ENCODE results near the gene LPP. TPM values are rescaled to one million over a fixed set of nuclear protein-coding genes. Genes with fewer than 3 reads are reported as not detected.

LPP gene
- total RNA-seq, 6 experiments from 2014 or later = 84.1 to 121 (median 102) TPM

DNA sequence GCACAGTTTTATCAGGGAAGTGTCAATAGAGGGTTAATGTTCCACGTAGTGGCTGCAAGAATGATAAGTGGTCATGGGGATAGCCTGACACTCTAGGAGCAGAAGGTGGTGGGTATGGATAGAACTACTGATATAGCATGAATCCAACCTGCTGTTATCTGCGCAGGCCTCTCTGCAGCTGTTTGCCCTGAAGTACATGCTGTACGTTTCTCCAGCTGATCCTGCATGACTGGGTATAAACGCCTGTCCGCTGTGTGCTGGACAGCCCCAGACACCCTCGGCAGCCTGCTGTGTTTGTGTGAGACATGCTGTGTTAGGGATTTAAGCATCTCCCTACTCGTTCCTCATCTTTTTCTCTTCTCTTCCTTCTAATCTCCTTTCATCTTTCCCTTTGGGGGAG lies 87.1 kb downstream of the LPP start:
- Mint-ChIP-seq H3K27ac (no peak overlapping the region), H3K36me3 (ENCODE audit: low read depth) (peaks cover 31% of the 10 kb centered on the region), H3K4me1 (ENCODE audit: low read depth) (peaks cover 83% of the 10 kb centered on the region), H3K9me3 (no peaks in the 10 kb centered on the region), H3K4me3 (no peak overlapping the region), H3K27me3 (ENCODE audit: insufficient read depth) (peaks cover 2% of the 10 kb centered on the region; the same call in 1 of the 2 replicates)
- DNase-seq = peak; percentile 22
- TF ChIP-seq, protein P1, sequence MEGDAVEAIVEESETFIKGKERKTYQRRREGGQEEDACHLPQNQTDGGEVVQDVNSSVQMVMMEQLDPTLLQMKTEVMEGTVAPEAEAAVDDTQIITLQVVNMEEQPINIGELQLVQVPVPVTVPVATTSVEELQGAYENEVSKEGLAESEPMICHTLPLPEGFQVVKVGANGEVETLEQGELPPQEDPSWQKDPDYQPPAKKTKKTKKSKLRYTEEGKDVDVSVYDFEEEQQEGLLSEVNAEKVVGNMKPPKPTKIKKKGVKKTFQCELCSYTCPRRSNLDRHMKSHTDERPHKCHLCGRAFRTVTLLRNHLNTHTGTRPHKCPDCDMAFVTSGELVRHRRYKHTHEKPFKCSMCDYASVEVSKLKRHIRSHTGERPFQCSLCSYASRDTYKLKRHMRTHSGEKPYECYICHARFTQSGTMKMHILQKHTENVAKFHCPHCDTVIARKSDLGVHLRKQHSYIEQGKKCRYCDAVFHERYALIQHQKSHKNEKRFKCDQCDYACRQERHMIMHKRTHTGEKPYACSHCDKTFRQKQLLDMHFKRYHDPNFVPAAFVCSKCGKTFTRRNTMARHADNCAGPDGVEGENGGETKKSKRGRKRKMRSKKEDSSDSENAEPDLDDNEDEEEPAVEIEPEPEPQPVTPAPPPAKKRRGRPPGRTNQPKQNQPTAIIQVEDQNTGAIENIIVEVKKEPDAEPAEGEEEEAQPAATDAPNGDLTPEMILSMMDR (IDR thresholded peaks at IDR 0.05) = no peak

DNA sequence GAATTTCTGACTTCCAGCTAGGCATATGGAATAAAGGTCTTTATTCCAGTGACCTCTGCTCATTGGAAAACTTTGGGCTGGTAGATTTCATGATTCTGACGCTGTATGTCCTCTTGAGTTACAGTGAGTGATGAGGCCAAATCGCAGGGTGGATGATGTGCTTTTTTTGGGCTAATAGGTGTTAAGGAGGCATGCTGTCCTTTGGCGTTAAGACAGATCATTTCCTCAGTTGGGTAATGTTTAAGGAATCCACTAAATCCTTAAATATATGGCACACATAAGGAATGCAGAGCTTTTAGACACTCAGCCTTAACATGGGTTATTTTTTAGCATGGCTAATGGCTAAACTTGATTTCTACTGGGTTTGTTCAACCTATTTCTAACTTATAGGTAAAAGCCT lies 87.9 kb downstream of the LPP start:
- Mint-ChIP-seq H3K4me1 (ENCODE audit: low read depth) (peaks cover 83% of the 10 kb centered on the region), H3K36me3 (ENCODE audit: low read depth) (peaks cover 31% of the 10 kb centered on the region), H3K9me3 (no peaks in the 10 kb centered on the region), H3K27ac (peak overlapping the region; percentile 67), H3K4me3 (peak overlapping the region; percentile 43), H3K27me3 (ENCODE audit: insufficient read depth) (peaks cover 2% of the 10 kb centered on the region; the same call in 1 of the 2 replicates)
- DNase-seq = peak; percentile 19
- TF ChIP-seq, protein P1 (IDR thresholded peaks at IDR 0.05) = no peak

DNA sequence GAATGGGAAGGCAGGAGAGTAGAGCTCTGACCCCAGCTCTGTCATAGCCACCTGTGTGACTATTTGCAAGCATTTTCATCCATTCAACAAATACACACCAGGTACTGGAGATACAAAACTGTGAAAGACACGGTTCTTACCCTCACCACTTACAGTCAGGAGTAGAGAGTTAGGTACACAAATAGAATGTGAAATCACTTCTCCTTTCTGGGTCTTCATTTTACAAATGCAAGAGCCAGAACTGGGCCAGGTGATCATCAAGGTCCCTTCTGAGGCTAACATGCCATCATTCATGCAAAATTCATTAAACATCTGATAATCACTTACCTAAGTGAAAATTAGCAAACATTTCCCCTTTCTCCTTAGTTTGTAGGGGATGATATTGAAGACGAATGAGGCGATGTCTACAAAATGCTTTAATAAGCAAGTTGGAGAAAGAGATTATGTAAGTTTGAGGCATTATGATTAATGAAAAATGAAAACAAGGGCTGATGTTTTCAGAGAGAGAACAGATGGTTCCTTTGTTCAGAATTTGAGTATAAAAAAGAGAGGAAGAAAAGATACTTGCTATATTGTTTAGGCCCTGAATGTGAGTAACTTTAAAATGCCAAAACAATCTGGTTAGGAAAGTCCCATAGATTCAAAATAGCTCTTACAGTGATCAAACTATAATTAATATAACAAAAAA lies 88.6 kb downstream of the LPP start:
- DNase-seq = no peak
- Mint-ChIP-seq H3K36me3 (ENCODE audit: low read depth) (peaks cover 27% of the 10 kb centered on the region), H3K27me3 (ENCODE audit: insufficient read depth) (peaks cover 2% of the 10 kb centered on the region; the same call in 1 of the 2 replicates), H3K4me3 (peak overlapping the region; percentile 43), H3K9me3 (no peaks in the 10 kb centered on the region), H3K4me1 (ENCODE audit: low read depth) (peaks cover 76% of the 10 kb centered on the region), H3K27ac (peak overlapping the region; percentile 67)
- TF ChIP-seq, protein P1 (IDR thresholded peaks at IDR 0.05) = no peak

DNA sequence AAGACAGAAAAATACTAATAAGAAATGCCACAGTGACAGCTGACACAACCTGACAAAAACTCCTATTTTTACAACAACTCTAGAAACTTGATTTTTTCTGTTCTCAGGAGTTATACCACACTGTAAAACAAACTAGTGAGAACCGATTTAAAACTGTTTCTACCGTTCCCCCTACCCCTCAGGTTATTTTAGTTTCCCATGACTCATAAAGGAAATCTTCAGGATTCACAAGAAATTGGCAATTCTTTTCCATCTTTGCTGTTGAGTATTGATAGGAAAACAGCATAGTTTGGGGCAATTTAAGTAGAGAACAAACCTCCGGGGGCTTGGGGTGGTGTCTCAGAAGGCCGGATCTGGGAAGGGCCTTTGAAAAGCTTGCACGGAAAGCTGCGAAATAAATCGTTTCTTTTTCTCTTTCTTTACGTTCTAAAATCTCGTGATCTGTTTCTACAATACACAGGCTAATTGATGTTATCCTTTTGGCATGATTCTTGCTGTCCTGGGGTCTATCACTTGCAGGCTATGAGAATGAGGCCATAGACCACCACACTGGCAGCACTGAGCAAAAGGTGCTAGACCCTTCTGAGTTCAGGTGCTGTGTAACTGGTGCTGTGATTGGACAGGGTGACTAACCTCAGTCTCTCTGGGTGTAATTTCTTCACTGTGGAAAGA lies 89.3 kb downstream of the LPP start:
- H3K27me3 Mint-ChIP-seq (ENCODE audit: insufficient read depth) = peaks cover 2% of the 10 kb centered on the region; the same call in 1 of the 2 replicates

DNA sequence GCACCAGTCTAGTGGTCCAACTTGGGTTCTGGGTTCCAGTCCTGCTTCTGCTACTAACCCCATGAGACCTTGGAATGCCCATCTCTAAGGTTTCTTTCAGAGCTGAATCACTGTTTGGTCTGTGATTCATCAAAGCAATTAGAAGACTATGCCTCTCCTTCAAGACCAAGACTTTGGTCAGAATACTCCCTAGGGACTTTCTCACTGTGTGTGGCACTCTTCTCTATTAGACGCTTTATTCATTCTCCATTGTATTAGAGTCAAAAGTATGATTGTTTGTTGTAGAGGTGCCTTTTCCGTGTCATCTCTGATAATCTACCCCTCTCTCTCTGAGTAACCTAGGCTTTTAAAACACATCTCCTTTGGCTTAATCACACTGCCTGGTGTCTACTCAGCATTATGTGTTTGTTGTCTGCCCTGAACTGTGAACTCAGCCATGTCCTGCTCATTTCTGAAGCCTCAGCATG lies 90.5 kb downstream of the LPP start:
- peak; percentile 82 for DNase-seq
- peak overlapping the region; percentile 78 for H3K27ac Mint-ChIP-seq
- TF ChIP-seq, protein P1 (IDR thresholded peaks at IDR 0.05) = no peak
- H3K4me1 Mint-ChIP-seq (ENCODE audit: low read depth) = peaks cover 70% of the 10 kb centered on the region
- H3K4me3 Mint-ChIP-seq = peak overlapping the region; percentile 61
- peaks cover 2% of the 10 kb centered on the region; the same call in 1 of the 2 replicates for H3K27me3 Mint-ChIP-seq (ENCODE audit: insufficient read depth)
- no peaks in the 10 kb centered on the region for H3K9me3 Mint-ChIP-seq
- H3K36me3 Mint-ChIP-seq (ENCODE audit: low read depth) = peaks cover 22% of the 10 kb centered on the region

More for the DNA sequence above, 89.3 kb downstream of the LPP start:
- peaks cover 73% of the 10 kb centered on the region for H3K4me1 Mint-ChIP-seq (ENCODE audit: low read depth)
- TF ChIP-seq, protein P1 (IDR thresholded peaks at IDR 0.05) = no peak
- H3K4me3 Mint-ChIP-seq = peak overlapping the region; percentile 38; the same call in 1 of the 2 replicates
- H3K27ac Mint-ChIP-seq = peak overlapping the region; percentile 67
- H3K36me3 Mint-ChIP-seq (ENCODE audit: low read depth) = peaks cover 24% of the 10 kb centered on the region
- DNase-seq = peak; percentile 18
- no peaks in the 10 kb centered on the region for H3K9me3 Mint-ChIP-seq

All from HFFc6 (cell line).